ENCODE measurements around the gene FGF1.

FGF1 gene

DNA sequence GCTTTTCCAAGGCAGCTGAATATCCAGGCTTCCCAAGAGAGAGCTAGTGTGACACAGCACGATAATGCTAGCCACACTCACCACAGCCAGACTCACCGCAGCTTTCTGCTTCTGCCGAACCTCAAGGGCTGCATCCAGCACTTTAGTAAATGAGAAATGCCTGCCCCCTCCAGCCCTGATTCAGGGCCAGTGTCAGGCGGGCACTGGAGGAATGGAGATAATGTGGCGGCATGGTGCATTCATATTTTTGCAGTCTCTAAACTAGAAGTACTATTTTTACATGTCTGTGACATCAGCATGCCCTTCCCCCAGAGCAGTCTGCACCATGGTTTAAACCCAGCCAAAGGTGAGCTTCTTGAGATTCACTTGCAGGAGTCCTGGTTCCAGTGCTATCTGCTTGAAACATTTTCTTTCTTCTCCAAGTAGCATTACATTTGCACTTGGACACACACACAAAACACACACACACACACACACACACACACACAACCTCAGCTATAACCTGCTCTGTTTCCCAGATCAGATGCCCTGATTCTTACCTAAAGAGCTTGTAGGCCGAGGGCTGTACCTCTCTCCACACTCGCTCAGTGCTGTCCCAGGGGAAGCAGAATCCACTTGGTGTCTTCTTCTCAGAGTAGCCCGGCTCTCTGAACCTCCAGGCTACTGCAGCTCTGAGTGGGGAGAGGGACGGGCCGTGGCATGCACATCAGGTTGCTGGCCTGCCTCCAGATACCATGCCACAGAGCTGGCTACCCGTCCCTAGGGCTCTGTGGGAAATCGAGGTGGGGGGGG, at the start of gene FGF1:
Gene FGF1, minus strand, starts transcription at position 673 of the 792 bp plus-strand sequence. CDS start 71,963 bp downstream, outside the sequence.
- no peak for DNase-seq

DNA sequence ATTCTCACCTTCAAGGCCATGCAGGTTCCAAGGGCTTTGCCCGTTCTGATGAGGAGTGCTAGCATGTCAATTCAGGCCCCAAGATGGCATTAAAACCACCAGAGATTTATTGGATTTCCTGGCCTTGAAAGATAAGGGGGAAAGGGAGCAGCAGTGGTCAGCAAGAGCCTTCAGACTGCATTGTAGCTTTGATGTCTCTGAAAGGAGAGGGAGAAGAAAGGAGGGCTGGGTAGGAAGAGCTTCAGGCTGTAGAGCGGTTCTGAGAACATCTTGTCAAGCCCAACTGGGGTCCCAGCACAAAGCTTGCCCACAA, 41.8 kb upstream of the FGF1 start:
- DNase-seq = no peak

DNA sequence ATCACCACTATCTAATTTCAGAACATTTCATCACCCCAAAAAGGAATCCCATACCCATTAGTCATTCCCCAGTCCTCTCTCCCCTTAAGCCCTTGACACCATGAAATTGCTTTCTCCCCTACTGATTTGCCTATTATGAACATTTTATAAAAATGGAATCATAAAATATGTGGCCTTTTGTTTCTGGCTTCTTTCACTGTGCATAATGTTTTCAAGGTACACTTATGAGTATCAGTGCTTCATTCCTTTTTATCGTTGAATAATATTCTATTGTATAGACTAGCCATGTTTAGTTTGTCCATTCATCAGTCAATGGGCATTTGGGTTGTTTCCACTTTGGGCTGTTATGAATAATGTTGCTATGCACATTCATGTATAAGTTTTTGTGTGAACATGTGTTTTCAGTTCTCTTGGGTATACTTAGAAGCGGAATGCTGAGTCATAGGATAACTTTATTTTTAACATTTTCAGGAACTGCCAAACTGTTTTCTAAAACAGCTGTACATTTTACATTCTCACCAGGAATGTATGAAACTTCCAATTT, 40.4 kb upstream of the FGF1 start:
- DNase-seq = no peak

DNA sequence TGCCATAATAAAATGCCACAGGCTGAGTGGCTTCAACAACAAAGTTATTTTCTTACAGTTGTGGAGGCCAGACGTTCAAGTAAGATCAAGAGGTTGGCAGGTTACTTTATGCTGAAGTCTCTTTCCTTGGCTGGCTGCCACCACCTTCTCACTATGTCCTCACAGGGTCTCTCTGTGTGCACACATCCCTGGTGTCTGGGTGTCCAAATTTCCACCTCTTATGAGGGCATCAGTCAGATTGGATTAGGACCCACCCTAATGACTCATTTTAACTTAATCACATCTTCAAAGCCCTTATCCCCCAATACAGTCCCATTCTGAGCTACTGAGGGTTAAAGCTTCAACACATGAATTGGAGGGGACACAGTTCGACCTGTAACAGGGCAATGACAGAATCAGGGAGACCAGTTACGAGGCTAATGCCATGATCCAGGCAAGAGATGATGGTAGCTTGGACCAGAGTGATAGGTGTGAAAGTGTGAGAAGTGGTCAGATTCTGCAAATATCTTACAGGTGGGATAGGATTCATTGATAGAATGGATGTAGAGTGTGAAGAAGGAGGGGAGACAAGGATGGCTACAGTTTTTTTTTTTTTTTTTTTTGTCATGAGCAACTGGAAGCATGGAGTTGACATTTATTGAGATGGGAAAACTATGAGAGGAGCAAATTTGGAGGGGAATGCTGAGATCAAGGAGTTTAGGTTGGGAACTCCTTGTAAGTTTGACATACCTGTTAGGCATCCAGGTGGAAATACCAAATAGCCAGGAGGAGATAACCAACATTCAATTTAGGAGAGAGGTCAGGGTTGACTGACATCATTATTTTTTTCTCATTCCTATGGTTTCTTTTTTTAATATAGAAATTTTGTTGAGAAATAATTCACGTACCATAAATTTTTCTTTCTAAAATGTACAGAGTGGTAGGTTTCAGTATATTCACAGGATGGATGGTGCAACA, 39.6 kb upstream of the FGF1 start:
- DNase-seq = no peak

DNA sequence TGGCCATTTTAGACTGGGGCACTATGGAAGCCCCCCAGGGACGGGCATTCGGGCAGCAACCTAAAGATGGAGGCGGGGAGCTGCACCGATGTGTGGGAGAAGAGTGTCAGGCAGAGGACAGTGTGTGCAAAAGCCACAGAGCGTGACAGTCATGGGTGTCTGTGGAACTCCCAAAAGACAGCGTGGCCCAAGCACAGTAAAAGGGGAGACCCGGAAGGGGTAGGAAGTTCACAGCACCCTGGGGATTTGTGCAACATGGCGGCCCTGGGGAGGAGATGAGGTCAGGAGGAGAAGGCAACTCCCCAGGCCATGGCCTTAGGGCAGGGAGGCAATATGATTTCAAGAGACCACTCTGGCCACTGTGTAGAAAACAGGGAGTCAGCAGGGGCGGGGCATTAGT, 38.9 kb upstream of the FGF1 start:
- DNase-seq = no peak

DNA sequence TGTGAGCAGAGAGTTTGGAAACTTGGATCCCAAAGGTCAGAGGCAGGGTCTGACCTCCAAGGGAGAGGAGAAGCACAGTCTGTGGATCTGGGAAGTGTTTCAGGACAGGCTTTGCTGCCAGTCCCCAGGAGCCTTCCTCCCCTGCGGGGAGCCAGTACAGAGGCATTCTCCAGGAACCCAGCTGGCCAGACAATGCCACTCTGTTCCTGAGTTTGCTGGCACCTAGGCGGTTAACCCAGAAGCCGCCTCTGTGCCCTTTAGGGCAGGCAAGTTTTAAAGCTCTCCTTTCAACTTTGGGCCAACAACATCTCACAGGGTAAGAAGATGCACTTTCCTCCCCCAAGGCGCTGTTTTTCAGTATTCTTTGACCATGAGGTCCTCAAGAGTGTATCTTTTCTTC, 37.0 kb upstream of the FGF1 start:
- DNase-seq = no peak

DNA sequence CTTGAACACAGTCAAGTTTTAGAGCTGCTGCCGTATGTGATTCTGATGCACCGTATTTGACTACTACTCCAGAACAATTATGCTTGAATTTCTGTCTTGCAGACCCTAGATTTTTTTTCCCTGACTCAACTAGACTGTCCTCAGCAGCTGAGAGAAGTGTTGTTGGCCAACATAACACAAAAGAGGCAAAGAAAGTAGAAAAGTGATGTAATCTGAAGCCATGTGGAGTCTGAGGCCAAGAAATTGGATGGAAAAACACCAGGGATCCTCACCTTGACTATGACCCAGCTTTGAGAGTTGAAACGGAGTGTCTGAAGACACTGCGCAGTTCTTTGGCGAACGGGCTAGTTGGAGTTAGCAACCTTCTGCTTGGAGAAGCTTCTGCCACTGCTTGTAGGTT, 36.3 kb upstream of the FGF1 start:
- no peak for DNase-seq

DNA sequence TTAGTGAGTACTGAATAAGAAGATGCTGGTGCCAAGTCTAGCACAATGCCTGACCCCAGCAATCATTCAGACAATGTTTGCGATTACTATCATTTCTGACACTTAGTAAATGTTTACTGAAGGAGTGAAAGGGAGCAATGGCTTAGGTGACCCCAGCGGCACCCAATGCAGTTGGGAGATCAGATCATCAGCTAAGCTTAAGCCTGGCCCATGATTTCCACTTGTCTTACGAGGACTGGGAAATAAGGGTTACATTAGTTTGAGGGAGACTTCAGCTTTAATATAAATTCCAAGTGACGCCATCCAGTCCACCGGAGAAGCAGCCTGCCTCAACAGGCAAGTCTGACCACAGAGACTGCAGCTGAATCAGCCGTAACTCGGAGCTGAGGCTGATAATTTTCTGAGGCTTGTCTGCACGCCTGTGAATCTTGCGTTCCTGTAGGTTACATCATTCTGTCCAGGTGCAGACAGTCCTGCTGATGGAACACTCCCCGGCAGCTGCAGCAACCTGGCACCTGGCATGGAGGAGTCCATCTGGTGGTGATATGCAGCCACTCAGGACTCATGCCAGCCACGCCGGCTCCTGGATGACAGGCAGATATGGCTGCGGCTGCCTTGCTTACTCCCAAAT, 34.9 kb upstream of the FGF1 start:
- peak; percentile 37 for DNase-seq

DNA sequence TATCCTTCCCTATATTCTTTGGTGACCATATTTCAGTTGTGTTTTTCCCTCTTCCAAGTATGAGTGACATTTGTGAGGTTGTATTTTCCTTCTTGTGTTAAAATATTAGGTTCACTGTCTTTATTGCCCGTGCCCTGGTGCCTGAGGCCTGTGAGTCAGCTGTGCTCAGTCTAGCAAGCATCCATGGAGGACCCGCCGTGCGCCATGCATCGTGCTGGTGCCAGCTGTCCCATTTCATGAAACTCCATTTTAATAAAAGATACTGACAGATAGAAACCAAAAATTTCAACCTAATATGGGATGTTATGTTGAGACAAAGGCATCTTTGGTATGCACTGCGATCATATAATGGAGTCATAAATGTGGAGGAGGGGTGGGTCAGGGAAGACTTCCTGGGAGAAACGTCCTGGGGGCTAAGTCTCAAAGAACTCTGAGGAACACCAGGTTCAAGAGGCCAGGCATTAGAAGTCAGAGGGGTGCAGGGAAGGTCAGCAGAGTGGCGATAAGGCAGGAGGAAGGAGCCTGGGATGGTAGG, 34.0 kb upstream of the FGF1 start:
- DNase-seq = no peak

DNA sequence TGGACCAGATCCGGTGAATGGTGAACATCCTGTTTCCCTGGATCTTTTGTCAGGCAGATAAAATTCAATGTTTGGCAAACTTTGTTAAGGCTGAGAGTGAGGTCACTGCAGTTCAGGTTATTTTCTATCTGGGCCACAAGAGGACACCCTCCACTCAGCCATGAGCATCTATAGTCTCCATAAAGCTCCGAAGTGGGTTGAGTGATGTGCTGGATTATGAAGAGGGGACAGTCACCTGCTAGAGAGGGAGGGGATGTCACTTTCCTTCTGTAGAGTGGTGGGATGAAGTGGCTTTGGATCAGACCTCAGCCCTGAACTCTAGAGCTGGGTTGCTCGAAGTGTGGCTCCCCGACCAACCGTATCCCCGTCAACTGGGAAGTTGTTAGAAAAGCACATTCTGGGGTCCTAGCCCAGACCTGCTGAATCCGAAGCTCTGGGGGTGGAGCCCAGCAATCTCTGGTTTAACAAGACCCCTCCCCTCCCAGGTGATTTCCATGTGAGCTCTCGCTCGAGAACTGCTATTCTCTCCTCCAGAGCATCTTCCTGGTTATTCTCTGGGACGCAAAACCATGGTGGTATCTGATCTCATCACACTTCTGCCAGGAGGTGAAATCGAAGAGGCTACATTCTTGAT, 31.8 kb upstream of the FGF1 start:
- no peak for DNase-seq

DNA sequence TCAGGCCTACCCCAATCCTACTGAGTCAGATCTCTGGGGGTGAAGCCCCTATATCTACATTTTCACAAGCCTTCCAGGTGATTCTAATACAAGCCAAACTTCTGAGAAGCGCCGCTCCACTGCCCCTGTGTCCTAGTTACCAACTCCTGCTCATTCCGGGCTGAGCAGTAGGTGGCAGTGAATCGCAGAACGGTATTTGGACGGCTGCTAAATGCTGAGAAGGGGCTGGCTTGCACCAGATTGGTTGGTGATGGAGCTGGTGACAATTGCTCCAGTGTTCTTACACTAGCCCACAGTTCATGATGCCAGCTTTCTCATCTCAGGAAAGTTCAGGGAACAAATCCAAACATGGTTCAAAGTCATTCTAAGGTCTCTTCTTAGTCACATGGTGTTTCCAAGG, 31.1 kb upstream of the FGF1 start:
- peak; percentile 8 for DNase-seq

DNA sequence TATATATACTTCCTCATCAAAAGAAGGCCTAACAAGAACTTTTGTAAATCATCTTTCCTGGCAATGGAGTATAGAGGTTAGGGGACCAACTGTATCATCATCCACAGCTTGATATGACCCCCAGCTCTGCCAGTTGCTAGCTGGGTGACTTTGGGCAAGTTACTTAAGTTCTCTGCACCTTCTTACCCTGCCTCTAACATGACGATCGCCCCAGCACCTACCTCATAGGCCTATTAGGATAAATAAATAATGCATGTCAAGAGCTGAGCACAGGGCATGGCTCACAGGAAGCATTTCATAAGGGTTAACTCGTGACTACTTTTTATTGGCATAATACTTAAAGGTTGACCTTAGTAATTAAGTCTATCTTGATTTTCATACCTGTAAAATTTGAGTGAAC, 29.4 kb upstream of the FGF1 start:
- DNase-seq = no peak

DNA sequence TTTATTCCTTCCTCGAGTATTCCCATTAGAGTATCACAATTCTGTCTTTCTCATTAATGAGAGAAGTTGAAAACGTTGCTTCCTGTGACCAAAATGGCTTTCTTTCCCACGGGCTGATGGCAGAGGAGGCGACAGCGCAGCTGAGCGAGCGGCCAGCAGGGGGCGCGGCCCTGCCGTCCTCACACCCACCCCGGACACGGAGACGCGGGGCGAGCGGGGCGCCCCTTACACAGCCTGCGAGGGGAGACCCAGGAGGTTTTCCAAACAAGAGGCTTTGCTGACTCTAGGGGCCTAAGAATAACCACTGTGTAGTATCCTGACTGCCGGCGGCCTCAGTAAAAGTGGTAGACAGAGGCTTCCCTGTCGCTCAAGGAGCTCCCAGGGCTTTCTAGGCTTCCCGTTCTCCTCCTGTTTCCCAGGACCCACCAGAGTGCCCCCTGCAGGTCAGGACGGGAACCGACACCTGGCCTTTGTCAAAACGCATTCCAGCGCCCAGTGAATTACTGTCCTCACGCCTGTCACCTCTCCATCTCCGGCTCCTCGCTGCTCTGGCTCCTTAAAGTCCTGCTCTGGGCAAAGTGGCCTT, 27.3 kb upstream of the FGF1 start:
- DNase-seq = peak; percentile 72

DNA sequence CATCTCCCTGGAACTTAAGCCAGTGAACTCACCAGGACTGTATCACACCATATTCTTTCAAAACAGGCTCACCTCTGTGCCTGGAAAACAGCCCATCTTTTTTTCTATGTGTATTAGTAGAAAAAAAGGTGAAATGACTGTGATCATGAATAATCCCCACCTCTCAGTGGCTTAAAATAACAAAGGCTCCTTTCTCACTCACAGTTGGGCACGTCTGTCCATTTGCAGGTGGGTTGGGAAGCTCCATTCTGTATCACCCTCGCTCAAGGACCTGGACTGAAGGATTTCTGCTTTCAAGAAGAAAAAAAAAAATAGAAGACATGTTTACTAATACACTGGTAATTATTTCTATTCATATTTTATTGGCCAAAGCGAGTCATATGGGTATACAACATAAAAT, 17.3 kb upstream of the FGF1 start:
- no peak for DNase-seq

DNA sequence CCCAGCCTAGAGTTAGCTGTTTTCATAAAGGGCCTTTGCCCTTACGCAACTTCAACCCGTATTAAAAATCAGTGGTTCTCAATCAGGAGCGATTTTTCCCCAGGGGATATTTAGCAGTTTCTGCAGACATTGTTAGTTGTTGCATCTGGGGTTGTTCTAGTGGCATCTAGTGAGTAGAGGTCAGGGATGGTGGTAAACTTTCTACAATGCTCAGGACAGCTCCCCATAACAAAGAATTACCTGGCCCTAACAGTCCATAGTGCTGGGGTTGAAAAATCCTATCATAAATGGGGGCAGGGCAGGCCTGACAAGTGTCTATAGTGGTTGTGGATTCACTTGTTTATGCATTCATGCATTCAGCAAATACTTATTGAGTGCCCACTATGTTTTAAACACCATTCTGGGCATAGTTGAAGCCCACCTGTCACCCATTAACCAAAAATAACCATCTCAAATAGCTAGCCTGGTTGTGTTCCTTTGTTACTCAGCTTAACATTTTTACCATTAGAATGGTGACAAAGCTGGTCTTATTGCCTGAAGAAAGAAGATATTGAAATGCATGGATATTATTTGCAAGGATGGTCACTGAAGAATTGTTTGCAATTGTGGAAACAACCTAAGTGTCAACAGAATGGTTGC, 15.9 kb upstream of the FGF1 start:
- DNase-seq = no peak

DNA sequence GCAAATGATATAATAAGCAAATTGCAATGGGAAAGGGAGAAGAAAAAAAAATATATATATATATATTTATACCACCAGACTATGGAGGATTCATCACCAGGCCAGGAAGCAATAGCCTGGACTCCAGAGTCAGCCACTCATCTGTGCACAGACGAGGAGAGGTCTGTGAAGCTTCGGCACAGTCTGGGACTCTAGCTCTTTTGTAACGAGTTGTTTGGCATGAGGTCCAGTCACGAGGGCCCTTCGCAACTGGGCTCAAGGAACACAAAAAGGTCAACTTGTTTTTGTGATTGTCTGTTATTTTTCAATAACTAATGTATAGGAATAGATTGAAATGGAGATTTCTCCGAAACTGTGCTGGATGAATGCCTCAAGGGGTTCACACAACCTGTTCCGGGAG, 14.7 kb upstream of the FGF1 start:
- DNase-seq = no peak

DNA sequence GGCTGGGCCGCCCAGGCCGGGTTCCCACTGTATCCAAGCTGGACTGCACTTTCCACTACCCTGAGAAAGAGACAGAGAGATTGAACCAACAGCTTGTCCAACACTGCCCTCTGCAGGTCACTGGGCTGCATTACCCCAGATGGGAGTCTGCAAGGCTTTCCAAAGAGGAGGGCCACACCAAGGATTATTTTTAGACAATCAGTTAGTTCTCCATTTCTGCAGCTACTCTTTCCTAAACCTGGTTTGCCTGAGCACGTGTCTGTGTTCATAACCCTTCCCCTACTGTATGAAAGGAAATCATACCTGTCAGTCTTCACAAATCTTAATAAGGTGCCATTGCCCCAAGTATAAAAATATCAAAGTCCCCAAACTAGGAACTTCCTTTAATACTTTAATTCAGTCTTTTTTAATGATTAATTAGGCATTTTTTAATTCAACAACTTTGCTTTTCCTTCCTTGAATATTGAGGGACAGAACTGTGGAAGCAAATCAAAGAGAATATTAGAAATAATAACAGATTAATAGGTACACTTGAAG, 13.4 kb upstream of the FGF1 start:
- peak; percentile 60 for DNase-seq

DNA sequence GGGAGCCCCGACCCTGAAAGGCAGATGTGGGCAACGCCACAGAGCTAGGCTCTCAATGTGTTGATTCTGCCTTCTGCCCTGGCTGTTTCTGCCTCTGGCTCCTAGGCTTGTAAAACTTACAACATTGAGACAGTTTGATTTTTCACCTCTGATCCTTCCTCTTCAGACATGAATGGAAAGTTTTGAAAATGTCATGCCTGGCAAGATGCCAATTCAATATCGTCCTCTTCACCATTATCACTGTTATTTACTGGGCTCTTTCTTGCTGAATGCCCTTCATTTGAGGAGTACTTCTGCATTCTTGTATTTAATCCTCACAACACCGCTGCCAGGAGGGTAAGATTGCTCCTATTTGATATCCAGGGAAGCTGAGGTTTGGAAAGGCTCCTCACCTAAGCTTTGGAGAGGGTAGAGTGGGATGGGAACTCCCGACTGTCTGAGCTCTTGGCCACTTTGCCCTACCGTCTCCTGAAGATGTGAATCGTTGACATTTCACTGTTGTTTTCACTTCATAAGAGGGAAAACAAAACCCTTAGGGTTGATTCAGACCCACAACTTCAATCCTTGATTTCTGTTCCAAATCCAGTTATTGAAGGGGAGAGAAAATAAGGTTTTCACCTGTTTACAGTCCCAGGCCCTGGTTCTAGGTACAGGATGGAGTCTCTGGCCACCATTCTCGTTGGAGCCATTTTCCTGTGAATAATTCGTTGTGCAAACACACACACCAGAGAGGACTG, 12.7 kb upstream of the FGF1 start:
- no peak for DNase-seq

DNA sequence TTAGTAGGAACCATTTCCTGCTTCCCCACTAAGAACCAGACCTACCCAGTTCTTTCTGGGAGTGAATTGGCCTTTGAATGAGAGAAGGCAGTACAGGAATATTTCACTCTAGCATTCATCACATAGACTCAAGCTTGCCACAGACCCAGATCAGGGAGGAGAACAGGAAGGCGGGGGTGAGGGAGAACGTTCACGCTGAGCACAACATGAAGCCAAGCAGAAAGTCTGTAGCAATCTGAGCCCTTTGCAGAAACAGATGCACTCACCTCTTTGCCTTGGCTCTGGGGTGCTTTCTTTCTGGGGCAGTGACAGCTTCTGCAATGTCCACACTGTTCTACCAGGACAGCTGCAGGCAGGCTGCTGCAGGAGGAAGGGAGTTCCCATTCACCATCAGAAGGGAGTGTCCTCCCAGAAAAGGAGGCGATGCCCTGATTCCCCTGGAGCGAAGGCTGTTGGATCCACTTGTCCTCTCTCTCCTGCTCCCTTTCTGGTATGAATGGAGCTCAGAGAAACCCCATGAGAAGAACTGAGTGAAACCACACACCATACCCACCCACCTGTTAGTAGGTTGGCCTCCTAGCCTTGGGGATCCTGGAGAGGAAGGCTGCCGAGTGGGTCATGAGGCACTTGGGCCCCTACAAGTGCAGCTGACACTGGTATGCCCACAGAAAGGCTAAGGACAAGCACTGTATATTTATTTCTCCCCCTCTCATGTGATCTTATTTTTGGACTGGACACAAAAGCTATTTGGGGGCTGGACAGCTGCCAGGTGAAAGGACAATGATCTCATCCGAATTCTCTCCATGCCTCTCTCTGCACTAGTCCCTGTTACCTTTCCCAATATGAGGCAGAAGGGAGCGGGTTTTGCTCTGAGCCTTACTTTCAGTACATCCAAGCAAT, 11.7 kb upstream of the FGF1 start:
- DNase-seq = no peak

DNA sequence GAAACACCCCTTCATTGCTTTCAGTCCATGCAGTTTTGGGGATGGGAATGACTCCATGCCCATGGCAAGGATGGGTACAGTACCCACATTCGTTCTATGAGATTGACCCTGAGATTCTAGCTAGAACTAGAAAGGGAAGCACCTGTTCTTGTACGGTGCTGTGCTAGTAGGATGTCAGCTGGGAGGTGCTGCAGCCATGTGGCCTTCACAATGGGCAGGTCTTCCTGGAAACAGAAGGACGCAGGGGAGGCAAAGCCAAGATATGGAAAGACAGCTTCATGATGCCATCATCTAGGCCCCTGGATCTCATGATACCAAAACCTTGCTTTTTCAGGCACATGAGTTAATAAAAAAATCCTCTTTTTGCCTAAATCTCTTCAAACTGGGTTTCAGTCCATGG, 10.5 kb upstream of the FGF1 start:
- no peak for DNase-seq
